Measurements from ENCODE around the gene TRAPPC3.

Gene TRAPPC3

DNA sequence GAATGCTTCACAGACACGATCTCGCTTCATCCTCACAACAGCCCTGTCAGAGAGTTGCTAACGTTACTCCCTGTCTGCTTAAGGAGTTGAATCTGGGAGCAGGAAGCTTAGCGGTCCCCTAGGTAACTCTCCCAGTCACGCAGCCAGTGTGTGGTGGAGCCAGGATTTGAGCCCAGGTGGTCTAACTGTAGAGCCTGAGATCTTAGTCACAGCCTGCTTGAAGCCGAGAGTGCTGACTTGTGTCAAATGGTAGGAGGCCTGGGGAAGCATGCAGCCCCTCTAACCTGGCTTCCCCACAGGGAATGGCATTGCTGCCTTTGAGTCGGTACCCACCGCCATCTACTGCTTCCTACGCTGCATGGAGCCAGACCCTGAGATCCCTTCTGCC lies 56.5 kb downstream of the TRAPPC3 start:
- no peaks in the 10 kb centered on the region for H3K9me3 Mint-ChIP-seq
- H3K27ac Mint-ChIP-seq: no peak overlapping the region
- H3K4me1 Mint-ChIP-seq: peaks cover 41% of the 10 kb centered on the region
- DNase-seq: no peak
- H3K27me3 Mint-ChIP-seq: no peaks in the 10 kb centered on the region
- H3K4me3 Mint-ChIP-seq: no peak overlapping the region
- no peak for ATAC-seq

- ATAC-seq: no peak
- Mint-ChIP-seq H3K4me1 (peaks cover 42% of the 10 kb centered on the region), H3K27ac (no peak overlapping the region)
Observed at GRCh38 chr1:36092166-36092797, 57.0 kb downstream of the TRAPPC3 start.

DNA sequence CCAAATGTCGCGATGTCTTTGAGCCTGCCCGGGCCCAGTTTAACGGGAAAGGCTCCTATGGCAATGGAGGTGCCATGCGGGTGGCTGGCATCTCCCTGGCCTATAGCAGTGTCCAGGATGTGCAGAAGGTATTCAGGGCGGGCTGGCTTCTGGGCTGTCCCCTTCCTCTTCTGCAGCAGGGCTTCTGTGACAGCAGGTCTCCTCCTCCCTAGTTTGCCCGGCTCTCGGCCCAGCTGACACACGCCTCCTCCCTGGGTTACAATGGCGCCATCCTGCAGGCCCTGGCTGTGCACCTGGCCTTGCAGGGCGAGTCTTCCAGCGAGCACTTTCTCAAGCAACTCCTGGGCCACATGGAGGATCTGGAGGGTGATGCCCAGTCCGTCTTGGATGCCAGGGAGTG lies 57.6 kb downstream of the TRAPPC3 start:
- Mint-ChIP-seq H3K4me3 (peak overlapping the region in 1 of 2 donors; percentile 32), H3K4me1 (peaks cover 46% of the 10 kb centered on the region), H3K9me3 (no peaks in the 10 kb centered on the region), H3K27me3 (no peaks in the 10 kb centered on the region), H3K27ac (peak overlapping the region in 1 of 2 donors; percentile 93)
- no peak for ATAC-seq
- no peak for DNase-seq

More at GRCh38 chr1:36092166-36092797, 57.0 kb downstream of the TRAPPC3 start:
- Mint-ChIP-seq H3K27me3 (no peaks in the 10 kb centered on the region), H3K4me3 (no peak overlapping the region), H3K9me3 (no peaks in the 10 kb centered on the region)
- DNase-seq: no peak

DNA sequence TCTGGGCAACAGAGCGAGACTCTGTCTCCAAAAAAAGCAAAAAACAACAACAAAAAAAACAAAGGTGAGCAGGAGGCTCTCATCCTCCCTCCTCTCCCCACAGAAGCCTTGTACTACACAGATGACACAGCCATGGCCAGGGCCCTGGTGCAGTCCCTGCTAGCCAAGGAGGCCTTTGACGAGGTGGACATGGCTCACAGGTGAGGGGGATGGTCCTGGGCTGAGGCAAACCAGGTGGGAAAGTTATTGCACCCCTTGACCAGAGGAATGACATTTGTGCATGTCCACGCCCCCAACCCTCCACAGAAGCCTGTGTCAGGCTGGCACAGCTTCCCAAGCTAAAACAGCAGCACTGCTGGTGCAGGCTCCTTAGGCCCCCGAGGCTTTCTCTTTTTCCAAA lies 58.1 kb downstream of the TRAPPC3 start:
- no peak for DNase-seq
- Mint-ChIP-seq H3K4me1 (peaks cover 46% of the 10 kb centered on the region), H3K27ac (peak overlapping the region in 1 of 2 donors; percentile 27), H3K4me3 (peak overlapping the region in 1 of 2 donors; percentile 32), H3K9me3 (no peaks in the 10 kb centered on the region), H3K27me3 (peaks cover under 1% of the 10 kb centered on the region)
- no peak for ATAC-seq

DNA sequence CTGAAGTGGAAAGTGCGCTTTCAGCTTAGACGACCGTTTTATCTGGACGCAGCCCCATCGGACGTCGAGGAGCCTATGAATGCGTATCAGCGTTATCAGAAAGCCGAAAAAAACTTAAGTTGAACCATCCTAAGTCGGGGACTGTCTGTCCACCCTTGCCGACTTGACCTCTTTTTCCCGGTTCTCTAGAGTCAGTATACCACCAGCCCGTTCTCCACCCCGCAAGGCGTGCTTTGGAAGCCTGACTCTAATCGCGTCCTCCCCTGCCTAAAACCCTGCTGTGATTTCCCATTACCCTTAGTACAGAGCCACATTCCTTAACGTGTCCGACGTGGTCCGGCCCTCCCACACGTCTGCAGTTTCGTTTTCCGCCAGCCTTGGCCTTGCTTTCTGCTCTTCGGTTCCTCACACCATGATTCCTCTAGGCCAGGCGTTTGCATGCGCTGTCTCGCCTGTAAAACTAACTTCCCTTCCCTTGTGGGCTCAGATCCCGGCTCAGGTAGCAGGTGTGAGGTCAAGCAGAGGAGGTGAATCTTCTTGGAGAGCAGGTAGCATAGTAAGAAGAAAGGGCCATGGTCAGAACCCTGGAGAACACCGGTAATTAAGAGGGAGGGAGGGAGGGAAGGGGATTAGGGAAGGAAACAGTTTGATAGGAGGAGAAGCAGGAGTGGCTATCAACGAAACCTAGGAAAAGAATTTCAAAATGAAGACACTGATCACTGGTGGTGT lies 59.7 kb downstream of the TRAPPC3 start:
- DNase-seq (no peak), ATAC-seq (no peak)
- H3K9me3 Mint-ChIP-seq: no peaks in the 10 kb centered on the region
- H3K27me3 Mint-ChIP-seq: peaks cover 16% of the 10 kb centered on the region
- peaks cover 46% of the 10 kb centered on the region for H3K4me1 Mint-ChIP-seq
- peak overlapping the region; percentile 90 to 99 for H3K4me3 Mint-ChIP-seq
- peak overlapping the region; percentile 96 to 97 for H3K27ac Mint-ChIP-seq

- Mint-ChIP-seq H3K27me3 (peaks cover 20% of the 10 kb centered on the region), H3K4me3 (peak within 1 kb of the TSS; percentile 90 to 99), H3K9me3 (no peaks in the 10 kb centered on the region), H3K4me1 (peaks cover 46% of the 10 kb centered on the region), H3K27ac (peak within 1 kb of the TSS; percentile 96 to 97)
- DNase-seq: peak; percentile 89 to 91
- ATAC-seq: peak; percentile 92
Observed at GRCh38 chr1:36088577-36089392, 60.5 kb downstream of the TRAPPC3 start, which contains the start of gene ADPRS. Gene ADPRS (plus strand): TSS chr1:36088892. CDS start chr1:36088905, 13 bp downstream.

GRCh38 chr1:36088265-36088576 lies 61.1 kb downstream of the TRAPPC3 start:
- peak; percentile 50 for ATAC-seq
- H3K4me1 Mint-ChIP-seq: peaks cover 43% of the 10 kb centered on the region
- H3K9me3 Mint-ChIP-seq: no peaks in the 10 kb centered on the region
- peaks cover 25% of the 10 kb centered on the region for H3K27me3 Mint-ChIP-seq
- peak overlapping the region in 1 of 2 donors; percentile 97 for H3K27ac Mint-ChIP-seq
- H3K4me3 Mint-ChIP-seq: peak overlapping the region; percentile 90 to 99
- DNase-seq: no peak

DNA sequence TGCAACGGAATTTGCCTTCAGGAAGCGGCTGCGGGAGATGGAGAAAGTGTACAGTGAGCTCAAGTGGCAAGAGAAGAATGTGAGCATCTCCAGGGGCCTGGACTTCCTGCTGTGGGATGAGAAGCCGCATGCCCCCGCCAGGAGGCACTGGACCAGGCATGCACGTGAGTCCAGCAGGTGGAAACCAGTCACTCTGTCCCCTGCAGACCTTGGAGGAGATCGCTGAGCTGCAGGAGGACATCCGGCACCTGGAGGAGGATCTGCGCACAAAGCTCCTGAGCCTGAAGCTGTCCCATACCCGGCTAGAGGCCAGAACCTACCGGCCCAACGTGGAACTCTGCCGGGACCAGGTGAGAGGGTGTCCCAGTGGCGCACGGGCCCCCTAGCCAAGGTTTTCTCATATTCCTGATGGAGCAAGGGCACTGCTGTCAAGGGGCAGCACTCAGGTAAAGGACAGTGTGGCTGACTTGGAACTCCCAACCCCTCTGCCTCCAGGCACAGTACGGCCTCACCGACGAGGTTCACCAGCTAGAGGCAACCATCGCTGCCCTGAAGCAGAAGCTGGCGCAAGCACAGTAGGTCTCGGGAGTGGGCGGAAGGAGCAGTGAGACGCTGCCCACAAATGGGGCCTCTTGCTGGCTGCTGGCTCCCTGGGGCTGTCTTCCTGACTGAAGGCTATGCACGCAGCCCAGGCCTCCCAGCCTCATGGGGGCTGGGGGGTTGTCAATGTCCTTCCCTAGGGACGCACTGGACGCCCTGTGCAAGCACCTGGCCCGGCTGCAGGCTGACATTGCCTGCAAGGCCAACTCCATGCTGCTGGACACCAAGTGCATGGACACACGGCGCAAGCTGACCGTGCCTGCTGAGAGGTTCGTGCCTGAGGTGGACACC lies 61.8 kb downstream of the TRAPPC3 start:
- H3K4me3 Mint-ChIP-seq: peak overlapping the region; percentile 23 to 61
- H3K27me3 Mint-ChIP-seq: peaks cover 33% of the 10 kb centered on the region
- H3K27ac Mint-ChIP-seq: peak overlapping the region in 1 of 2 donors; percentile 67
- peaks cover 35% of the 10 kb centered on the region for H3K4me1 Mint-ChIP-seq
- ATAC-seq (no peak), DNase-seq (no peak)
- no peaks in the 10 kb centered on the region for H3K9me3 Mint-ChIP-seq

Data from stimulated activated naive CD8-positive, alpha-beta T cell treated with anti-CD3 and anti-CD28 coated beads, Interleukin-15, amount 100 ng/mL, for 72 hours (primary cell).